Kidney (tissue), 14 donors: ENCODE data around the gene WDR70. TPM values are rescaled to one million over a fixed set of nuclear protein-coding genes. Genes with fewer than 3 reads are reported as not detected.

ENCODE experiments used
- DNase-seq, 5 donors: peaks; one replicate each; pipeline ENCODE4 v3.0.0-alpha.2; 2013 to 2020
- FAIRE-seq: peaks from 2 replicates; lab custom pipeline; 2012; peaks lifted over from hg19 to GRCh38; lab: Jason Lieb, UNC
- H3K27ac ChIP-seq, 2 donors: one replicate each; pipeline ENCODE4 v1.7.0; 2013; ENCODE audit warnings: low read depth in 2 of 2, low read length in 2 of 2, inconsistent platforms in 1 of 2
- H3K27me3 ChIP-seq: one replicate; pipeline ENCODE4 v1.7.1; 2013; ENCODE audit warnings: low read length, inconsistent platforms; ENCODE audit not compliant: control insufficient read depth, insufficient read depth
- H3K36me3 ChIP-seq, 3 donors: one replicate each; pipeline versions ENCODE4 v1.7.0 to v1.7.1; 2013; ENCODE audit warnings: low read length in 3 of 3, control low read depth in 1 of 3, inconsistent platforms in 1 of 3; ENCODE audit not compliant: insufficient read depth in 3 of 3, control insufficient read depth in 2 of 3
- H3K4me1 ChIP-seq, 3 donors: one replicate each; pipeline versions ENCODE4 v1.7.0 to v1.7.1; 2013; ENCODE audit warnings: low read length in 3 of 3, inconsistent platforms in 1 of 3, low read depth in 1 of 3; ENCODE audit not compliant: control insufficient read depth in 2 of 3, insufficient read depth in 2 of 3
- H3K4me3 ChIP-seq, 3 donors: one replicate each; pipeline versions ENCODE4 v1.7.0 to v1.8.1; 2013; ENCODE audit warnings: low read length in 3 of 3, control low read depth in 1 of 3, inconsistent platforms in 1 of 3
- H3K9ac ChIP-seq, 3 donors: one replicate each; pipeline versions ENCODE4 v1.7.0 to v1.7.1; 2013; ENCODE audit warnings: low read length in 3 of 3, control low read depth in 1 of 3, inconsistent platforms in 1 of 3
- H3K9me3 ChIP-seq, 3 donors: one replicate each; pipeline versions ENCODE4 v1.7.0 to v1.7.1; 2013; ENCODE audit warnings: low read length in 3 of 3, control low read depth in 1 of 3, inconsistent platforms in 1 of 3; ENCODE audit not compliant: control insufficient read depth in 2 of 3, insufficient read depth in 1 of 3
- CTCF ChIP-seq: IDR thresholded peaks from 3 replicates; pipeline ENCODE4 v1.5.1; 2012; ENCODE audit warnings: mild to moderate bottlenecking, moderate library complexity, borderline replicate concordance; ENCODE audit not compliant: insufficient read depth; ENCODE audit errors: extremely low read depth
- intact Hi-C: fragments of 100-400 bp; cut with DNase I; formaldehyde crosslinking; loops from one replicate; pipeline ENCODE4 v1.11.1; 2022
- polyA plus RNA-seq: library from polyadenylated mRNA; stranded (reverse); fragments of 350-450 nt; fragmentation: Illumina TruSeq; extraction: RNeasy Lipid Tissue Mini Kit (QIAGEN cat#74804); gene quantifications from one replicate; pipeline ENCODE4 v1.2.3, GENCODE V29; 2014; ENCODE audit warnings: low read depth, low replicate concordance; ENCODE audit not compliant: insufficient read depth
- total RNA-seq: library from RNA; stranded (reverse); fragmentation: NEBNext Ultra II Directional; extraction: Animal tissue kit (Norgen Biotek cat#: 25700); gene quantifications from one replicate; pipeline ENCODE4 v1.2.1, GENCODE V29; 2021
- donor health status: control.
- donor health status: control.
- donor health status: control.
- donor health status: control.
- donor health status: control.
- donor health status: DM: yes; HTN: yes; CAD: no.
- donor health status: Normal renal cell carcinoma (clear cell type).

Gene WDR70
- total and polyA plus RNA-seq, 2 donors from 2014 or later: 27.2 to 32.3 TPM

DNA sequence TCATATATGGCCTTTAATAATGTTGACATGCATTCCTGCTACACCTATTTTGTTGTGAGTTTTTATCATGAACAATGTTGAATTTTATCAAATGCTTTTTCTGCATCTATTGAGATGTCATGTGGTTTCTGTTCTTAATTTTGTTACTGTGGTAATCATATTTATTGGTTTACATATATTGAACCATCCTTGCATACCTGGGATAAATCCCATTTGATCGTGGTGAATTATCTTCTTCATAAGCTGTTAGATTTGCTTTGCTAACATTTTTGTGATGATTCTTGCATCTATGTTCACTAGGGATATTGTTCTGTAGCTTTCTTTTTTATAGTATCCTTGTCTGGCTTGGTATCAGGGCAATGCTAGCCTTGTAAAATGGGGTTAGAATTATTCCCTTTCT lies 222.0 kb downstream of the WDR70 start:
- Histone ChIP-seq H3K4me1 (no peaks in the 10 kb centered on the region), H3K27me3 (no peaks in the 10 kb centered on the region), H3K4me3 (no peak overlapping the region), H3K9me3 (peaks cover 0 to 9% (median 0%) of the 10 kb centered on the region in 3 donors), H3K27ac (no peak overlapping the region), H3K36me3 (no peaks in the 10 kb centered on the region), H3K9ac (no peak overlapping the region)
- FAIRE-seq (no peak), DNase-seq (no peak)
- no peak for TF ChIP-seq CTCF
- intact Hi-C loops: no loop called here

DNA sequence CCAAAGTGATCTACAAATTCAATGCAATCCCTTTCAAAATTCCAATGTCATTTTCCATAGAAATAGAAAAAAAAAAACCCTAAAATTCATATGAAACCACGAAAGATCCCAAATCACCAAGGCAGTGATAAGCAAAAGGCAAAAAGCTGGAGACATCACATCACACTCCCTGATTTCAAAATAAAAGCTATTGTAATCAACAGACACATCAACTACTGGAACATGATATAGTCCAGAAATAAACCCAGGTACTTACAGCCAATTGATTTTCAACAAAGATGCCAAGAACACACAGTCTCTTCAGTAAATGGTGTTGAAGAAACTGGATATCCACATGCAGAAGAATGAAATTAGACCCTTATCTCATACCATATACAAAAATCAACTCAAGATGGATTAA lies 224.0 kb downstream of the WDR70 start:
- no peaks in the 10 kb centered on the region for H3K4me1 ChIP-seq
- FAIRE-seq: no peak
- intact Hi-C loops: no loop called here
- H3K4me3 ChIP-seq: no peak overlapping the region
- H3K9ac ChIP-seq: no peak overlapping the region
- no peak for TF ChIP-seq CTCF
- no peak overlapping the region for H3K27ac ChIP-seq
- H3K27me3 ChIP-seq: no peaks in the 10 kb centered on the region
- peaks cover 0 to 9% (median 0%) of the 10 kb centered on the region in 3 donors for H3K9me3 ChIP-seq
- DNase-seq: no peak
- peaks cover 0 to 3% (median 0%) of the 10 kb centered on the region in 3 donors for H3K36me3 ChIP-seq

DNA sequence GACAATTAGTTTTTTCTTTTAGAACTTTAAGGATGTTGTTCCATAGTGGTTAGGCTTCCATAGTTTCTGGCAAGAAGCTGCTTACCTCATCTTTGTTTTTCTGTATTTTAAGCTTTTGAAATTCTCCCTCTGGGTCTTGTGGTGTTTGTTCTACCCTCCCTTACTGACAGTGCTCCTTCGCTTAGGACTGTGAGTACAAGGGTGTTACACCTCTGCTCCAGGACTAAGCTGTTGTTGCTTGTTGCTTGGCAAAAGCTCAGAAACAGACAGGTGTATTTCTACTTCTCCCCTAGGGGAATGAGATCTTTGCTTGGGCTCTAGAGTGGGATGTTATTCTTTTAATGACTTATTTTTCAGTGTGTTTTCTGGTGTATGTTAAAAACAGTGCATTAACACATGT lies 225.2 kb downstream of the WDR70 start:
- H3K9me3 ChIP-seq: peaks cover 0 to 9% (median 0%) of the 10 kb centered on the region in 3 donors
- no peak for TF ChIP-seq CTCF
- DNase-seq (no peak), FAIRE-seq (no peak)
- peaks cover 0 to 3% (median 0%) of the 10 kb centered on the region in 3 donors for H3K36me3 ChIP-seq
- no peaks in the 10 kb centered on the region for H3K27me3 ChIP-seq
- no peak overlapping the region for H3K9ac ChIP-seq
- no peak overlapping the region for H3K4me3 ChIP-seq
- no peak overlapping the region for H3K27ac ChIP-seq
- intact Hi-C loops: no loop called here
- H3K4me1 ChIP-seq: no peaks in the 10 kb centered on the region

DNA sequence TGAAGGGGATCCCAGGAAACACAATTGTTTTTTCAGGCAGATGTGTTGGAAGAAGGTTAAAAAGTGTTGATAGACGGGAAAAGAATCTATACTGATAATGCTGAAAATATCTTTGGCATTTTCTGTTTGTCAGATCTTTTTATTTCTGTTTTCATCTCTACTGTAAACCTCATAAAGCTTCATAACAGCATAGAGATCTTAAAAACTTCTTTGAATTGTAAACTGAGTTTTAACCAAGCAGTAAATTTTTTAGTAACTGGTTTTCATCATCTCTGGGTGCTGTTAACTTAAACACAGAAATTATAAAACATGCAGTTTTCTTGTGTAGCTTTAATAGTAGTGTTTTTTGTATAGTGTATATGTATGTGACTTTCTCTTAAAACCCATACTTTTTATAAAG lies 227.0 kb downstream of the WDR70 start:
- no peak for TF ChIP-seq CTCF
- H3K36me3 ChIP-seq: peaks cover 0 to 3% (median 0%) of the 10 kb centered on the region in 3 donors
- intact Hi-C loops: no loop called here
- FAIRE-seq (no peak), DNase-seq (no peak)
- no peaks in the 10 kb centered on the region for H3K27me3 ChIP-seq
- H3K4me3 ChIP-seq: no peak overlapping the region
- peaks cover 0 to 3% (median 0%) of the 10 kb centered on the region in 3 donors for H3K9me3 ChIP-seq
- H3K9ac ChIP-seq: no peak overlapping the region
- no peaks in the 10 kb centered on the region for H3K4me1 ChIP-seq
- H3K27ac ChIP-seq: no peak overlapping the region
